DOHH2 (cell line): ENCODE results near the gene ERFE.

Source experiments
- H3F3A ChIP-seq: fragments of 200-600 bp; sonication (generic), shearing (Covaris generic); 2 replicates; pipeline ENCODE4 v1.6.0; 2016; ENCODE audit warnings: antibody characterized with exemption, mild to moderate bottlenecking; ENCODE audit not compliant: control insufficient read depth, insufficient read depth
- H3K27ac ChIP-seq: fragments of 200-600 bp; sonication (generic); 2 replicates; pipeline ENCODE4 v1.5.1; 2014; ENCODE audit warnings: low read depth, mild to moderate bottlenecking, low read length, moderate library complexity
- H3K27me3 ChIP-seq: fragments of 200-600 bp; sonication (generic); 2 replicates; pipeline ENCODE4 v1.6.1; 2014; ENCODE audit warnings: mild to moderate bottlenecking, low read length, mixed read lengths; ENCODE audit not compliant: control insufficient read depth
- H3K36me3 ChIP-seq: fragments of 200-600 bp; sonication (generic); 2 replicates; pipeline ENCODE4 v1.6.1; 2014; ENCODE audit warnings: mild to moderate bottlenecking, low read length, moderate library complexity, mixed read lengths; ENCODE audit not compliant: control insufficient read depth
- H3K4me1 ChIP-seq: fragments of 200-600 bp; sonication (generic); 2 replicates; pipeline ENCODE4 v1.6.1; 2014; ENCODE audit warnings: mild to moderate bottlenecking, low read length, mixed read lengths; ENCODE audit not compliant: control insufficient read depth
- H3K4me2 ChIP-seq: fragments of 200-600 bp; sonication (generic); 2 replicates; pipeline ENCODE4 v1.6.0; 2014; ENCODE audit warnings: mild to moderate bottlenecking, low read length, moderate library complexity
- H3K4me3 ChIP-seq: fragments of 200-600 bp; sonication (generic); 2 replicates; pipeline ENCODE4 v1.5.1; 2014; ENCODE audit warnings: mild to moderate bottlenecking, low read length, mixed read lengths
- H3K79me2 ChIP-seq: fragments of 200-600 bp; sonication (generic); 2 replicates; pipeline ENCODE4 v1.6.1; 2014; ENCODE audit warnings: mild to moderate bottlenecking, low read length, mixed read lengths; ENCODE audit not compliant: control insufficient read depth
- H3K9me2 ChIP-seq: fragments of 200-600 bp; sonication (generic); replicated peaks from 2 replicates; pipeline ENCODE4 v1.6.1; 2014; ENCODE audit warnings: mild to moderate bottlenecking, low read length, mixed read lengths; ENCODE audit not compliant: control insufficient read depth
- H3K9me3 ChIP-seq: fragments of 200-600 bp; sonication (generic); 2 replicates; pipeline ENCODE4 v1.6.1; 2014; ENCODE audit warnings: antibody characterized with exemption, low read length, mixed read lengths; ENCODE audit not compliant: control insufficient read depth, insufficient read depth
- H4K20me1 ChIP-seq: fragments of 200-600 bp; sonication (generic); 2 replicates; pipeline ENCODE4 v1.6.0; 2014; ENCODE audit warnings: low read depth, mild to moderate bottlenecking, antibody characterized with exemption, low read length, moderate library complexity; ENCODE audit not compliant: control insufficient read depth, insufficient read depth
- EZH2phosphoT487 ChIP-seq: fragments of 200-600 bp; sonication (generic); IDR thresholded peaks from 2 replicates; pipeline ENCODE4 v1.6.1; 2017; ENCODE audit warnings: borderline replicate concordance, mild to moderate bottlenecking, antibody characterized with exemption, low read length, moderate library complexity, mixed read lengths
- TF ChIP-seq, protein P1 (sequence below): fragments of 200-600 bp; sonication (generic); IDR thresholded peaks from one replicate; pipeline ENCODE4 v1.5.1; 2014; ENCODE audit warnings: antibody characterized with exemption, mild to moderate bottlenecking, low read depth, low read length; ENCODE audit not compliant: poor library complexity, severe bottlenecking

Gene ERFE

GRCh38 chr2:238143239-238143951 lies 15.4 kb upstream of the ERFE start:
- Histone ChIP-seq H3K36me3 (no peaks in the 10 kb centered on the region), H3K4me1 (peaks cover 20% of the 10 kb centered on the region), H3K4me2 (no peak overlapping the region), H4K20me1 (no peaks in the 10 kb centered on the region), H3K27ac (no peak overlapping the region), H3F3A (no peaks in the 10 kb centered on the region), H3K79me2 (no peaks in the 10 kb centered on the region), H3K9me2 (no peaks in the 10 kb centered on the region), H3K4me3 (no peak overlapping the region), H3K9me3 (no peaks in the 10 kb centered on the region), H3K27me3 (no peaks in the 10 kb centered on the region)
- TF ChIP-seq, protein P1, sequence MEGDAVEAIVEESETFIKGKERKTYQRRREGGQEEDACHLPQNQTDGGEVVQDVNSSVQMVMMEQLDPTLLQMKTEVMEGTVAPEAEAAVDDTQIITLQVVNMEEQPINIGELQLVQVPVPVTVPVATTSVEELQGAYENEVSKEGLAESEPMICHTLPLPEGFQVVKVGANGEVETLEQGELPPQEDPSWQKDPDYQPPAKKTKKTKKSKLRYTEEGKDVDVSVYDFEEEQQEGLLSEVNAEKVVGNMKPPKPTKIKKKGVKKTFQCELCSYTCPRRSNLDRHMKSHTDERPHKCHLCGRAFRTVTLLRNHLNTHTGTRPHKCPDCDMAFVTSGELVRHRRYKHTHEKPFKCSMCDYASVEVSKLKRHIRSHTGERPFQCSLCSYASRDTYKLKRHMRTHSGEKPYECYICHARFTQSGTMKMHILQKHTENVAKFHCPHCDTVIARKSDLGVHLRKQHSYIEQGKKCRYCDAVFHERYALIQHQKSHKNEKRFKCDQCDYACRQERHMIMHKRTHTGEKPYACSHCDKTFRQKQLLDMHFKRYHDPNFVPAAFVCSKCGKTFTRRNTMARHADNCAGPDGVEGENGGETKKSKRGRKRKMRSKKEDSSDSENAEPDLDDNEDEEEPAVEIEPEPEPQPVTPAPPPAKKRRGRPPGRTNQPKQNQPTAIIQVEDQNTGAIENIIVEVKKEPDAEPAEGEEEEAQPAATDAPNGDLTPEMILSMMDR: no peak
- no peak for TF ChIP-seq EZH2phosphoT487

GRCh38 chr2:238144262-238144661 lies 14.5 kb upstream of the ERFE start:
- H3K27ac ChIP-seq: no peak overlapping the region

DNA sequence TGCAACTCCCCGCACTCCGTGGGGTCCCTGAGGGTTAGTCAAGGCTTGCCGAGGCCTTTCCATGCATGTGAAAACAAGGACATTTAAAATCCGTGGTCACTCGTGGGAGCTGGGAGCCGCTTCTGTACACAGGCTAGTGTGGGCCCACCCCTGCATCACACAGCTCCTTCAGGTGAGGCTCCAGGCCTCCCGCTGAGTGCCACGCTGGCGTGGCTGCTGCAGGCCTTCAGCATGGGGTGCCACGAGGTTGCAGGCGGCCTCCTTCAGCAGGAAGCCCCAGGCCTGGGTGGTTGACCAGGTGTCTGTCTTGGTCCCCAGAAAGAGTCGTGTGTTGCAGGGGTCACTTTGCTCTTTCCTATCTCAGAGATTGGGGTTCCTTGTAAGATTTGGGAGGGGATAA lies 13.7 kb upstream of the ERFE start:
- no peak overlapping the region for H3K4me2 ChIP-seq
- H3K9me2 ChIP-seq: no peaks in the 10 kb centered on the region
- H3K36me3 ChIP-seq: no peaks in the 10 kb centered on the region
- no peaks in the 10 kb centered on the region for H4K20me1 ChIP-seq
- no peak for TF ChIP-seq EZH2phosphoT487
- TF ChIP-seq, protein P1: no peak
- no peaks in the 10 kb centered on the region for H3K79me2 ChIP-seq
- no peaks in the 10 kb centered on the region for H3K27me3 ChIP-seq
- H3K4me3 ChIP-seq: no peak overlapping the region
- no peaks in the 10 kb centered on the region for H3F3A ChIP-seq
- H3K27ac ChIP-seq: no peak overlapping the region
- H3K9me3 ChIP-seq: no peaks in the 10 kb centered on the region
- H3K4me1 ChIP-seq: peaks cover 6% of the 10 kb centered on the region

More at GRCh38 chr2:238144262-238144661, 14.5 kb upstream of the ERFE start:
- Histone ChIP-seq H3K4me2 (no peak overlapping the region), H3K79me2 (no peaks in the 10 kb centered on the region), H3K4me1 (peaks cover 11% of the 10 kb centered on the region), H3F3A (no peaks in the 10 kb centered on the region), H4K20me1 (no peaks in the 10 kb centered on the region), H3K9me3 (no peaks in the 10 kb centered on the region), H3K4me3 (no peak overlapping the region), H3K9me2 (no peaks in the 10 kb centered on the region), H3K27me3 (no peaks in the 10 kb centered on the region), H3K36me3 (no peaks in the 10 kb centered on the region)
- no peak for TF ChIP-seq EZH2phosphoT487

DNA sequence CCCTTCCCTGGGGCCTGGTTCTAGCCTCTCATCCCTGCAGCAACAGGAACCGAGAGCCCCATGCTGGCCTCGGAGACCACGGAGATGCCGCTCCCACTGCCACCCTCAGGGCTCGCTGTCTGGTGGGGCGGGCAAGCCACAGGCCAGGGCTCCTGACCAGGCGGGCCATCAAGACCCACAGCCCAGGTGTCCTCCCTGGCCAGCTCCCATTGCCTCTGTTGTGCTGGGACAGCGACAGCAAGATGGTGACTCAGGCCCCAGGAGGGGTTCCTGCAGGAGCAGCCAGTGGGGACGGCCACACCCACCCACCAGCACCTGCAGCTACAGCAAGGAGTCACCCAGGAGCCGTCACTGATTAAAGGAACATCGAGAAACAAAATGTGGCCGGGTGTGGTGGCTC lies 12.9 kb upstream of the ERFE start:
- H3K4me2 ChIP-seq: no peak overlapping the region
- H3K79me2 ChIP-seq: no peaks in the 10 kb centered on the region
- no peaks in the 10 kb centered on the region for H3K9me2 ChIP-seq
- TF ChIP-seq EZH2phosphoT487: no peak
- TF ChIP-seq, protein P1: no peak
- no peak overlapping the region for H3K4me3 ChIP-seq
- no peaks in the 10 kb centered on the region for H4K20me1 ChIP-seq
- no peaks in the 10 kb centered on the region for H3K9me3 ChIP-seq
- H3K4me1 ChIP-seq: peaks cover 6% of the 10 kb centered on the region
- no peaks in the 10 kb centered on the region for H3K36me3 ChIP-seq
- H3F3A ChIP-seq: no peaks in the 10 kb centered on the region
- H3K27me3 ChIP-seq: no peaks in the 10 kb centered on the region
- no peak overlapping the region for H3K27ac ChIP-seq
